HEK293 (cell line): ENCODE data around the gene GTF3C1.

ENCODE experiments used
- CTCF ChIP-seq: fragments of 450-650 bp; formaldehyde crosslinking; IDR thresholded peaks from 2 replicates; pipeline ENCODE4 v1.5.1; 2016; ENCODE audit warnings: missing biosample characterization, missing genetic modification characterization
- HOXA7 ChIP-seq: sonication (generic); formaldehyde crosslinking; IDR thresholded peaks from 2 replicates; pipeline ENCODE4 v1.8.1; 2022; ENCODE audit warnings: missing genetic modification reagents, borderline replicate concordance
- MEIS1 ChIP-seq: sonication (generic); formaldehyde crosslinking; IDR thresholded peaks from 2 replicates; pipeline ENCODE4 v1.8.1; 2022; ENCODE audit warnings: missing genetic modification reagents, mild to moderate bottlenecking, borderline replicate concordance
- ZBTB1 ChIP-seq: fragments of 450-650 bp; formaldehyde crosslinking; IDR thresholded peaks from 2 replicates; pipeline ENCODE4 v1.5.1; 2016; ENCODE audit warnings: missing biosample characterization, missing genetic modification characterization
- ZNF16 ChIP-seq: fragments of 450-650 bp; formaldehyde crosslinking; IDR thresholded peaks from 2 replicates; pipeline ENCODE4 v1.5.1; 2016; ENCODE audit warnings: low read depth, missing biosample characterization, missing genetic modification characterization
- TF ChIP-seq, protein P1 (sequence below): fragments of 450-650 bp; IDR thresholded peaks from 2 replicates; pipeline ENCODE4 v1.5.1; 2018; ENCODE audit warnings: missing biosample characterization, missing genetic modification characterization
- TF ChIP-seq, protein P2 (sequence below): fragments of 450-650 bp; formaldehyde crosslinking; IDR thresholded peaks from 2 replicates; pipeline ENCODE4 v1.5.1; 2016; ENCODE audit warnings: missing biosample characterization, missing genetic modification characterization
- TF ChIP-seq, protein P3 (sequence below): fragments of 450-650 bp; formaldehyde crosslinking; IDR thresholded peaks from 2 replicates; pipeline ENCODE4 v1.5.1; 2016; ENCODE audit warnings: missing biosample characterization, missing genetic modification characterization

GRCh38 chr16:27528294-27528693, 21.4 kb downstream of the GTF3C1 start:
- no peak for TF ChIP-seq CTCF (tag by site-specific recombination)
- TF ChIP-seq ZBTB1 (tag by site-specific recombination): no peak
- TF ChIP-seq ZNF16 (tag by site-specific recombination): no peak
- TF ChIP-seq, protein P1, sequence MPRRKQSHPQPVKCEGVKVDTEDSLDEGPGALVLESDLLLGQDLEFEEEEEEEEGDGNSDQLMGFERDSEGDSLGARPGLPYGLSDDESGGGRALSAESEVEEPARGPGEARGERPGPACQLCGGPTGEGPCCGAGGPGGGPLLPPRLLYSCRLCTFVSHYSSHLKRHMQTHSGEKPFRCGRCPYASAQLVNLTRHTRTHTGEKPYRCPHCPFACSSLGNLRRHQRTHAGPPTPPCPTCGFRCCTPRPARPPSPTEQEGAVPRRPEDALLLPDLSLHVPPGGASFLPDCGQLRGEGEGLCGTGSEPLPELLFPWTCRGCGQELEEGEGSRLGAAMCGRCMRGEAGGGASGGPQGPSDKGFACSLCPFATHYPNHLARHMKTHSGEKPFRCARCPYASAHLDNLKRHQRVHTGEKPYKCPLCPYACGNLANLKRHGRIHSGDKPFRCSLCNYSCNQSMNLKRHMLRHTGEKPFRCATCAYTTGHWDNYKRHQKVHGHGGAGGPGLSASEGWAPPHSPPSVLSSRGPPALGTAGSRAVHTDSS (tag by site-specific recombination): no peak
- TF ChIP-seq, protein P2, sequence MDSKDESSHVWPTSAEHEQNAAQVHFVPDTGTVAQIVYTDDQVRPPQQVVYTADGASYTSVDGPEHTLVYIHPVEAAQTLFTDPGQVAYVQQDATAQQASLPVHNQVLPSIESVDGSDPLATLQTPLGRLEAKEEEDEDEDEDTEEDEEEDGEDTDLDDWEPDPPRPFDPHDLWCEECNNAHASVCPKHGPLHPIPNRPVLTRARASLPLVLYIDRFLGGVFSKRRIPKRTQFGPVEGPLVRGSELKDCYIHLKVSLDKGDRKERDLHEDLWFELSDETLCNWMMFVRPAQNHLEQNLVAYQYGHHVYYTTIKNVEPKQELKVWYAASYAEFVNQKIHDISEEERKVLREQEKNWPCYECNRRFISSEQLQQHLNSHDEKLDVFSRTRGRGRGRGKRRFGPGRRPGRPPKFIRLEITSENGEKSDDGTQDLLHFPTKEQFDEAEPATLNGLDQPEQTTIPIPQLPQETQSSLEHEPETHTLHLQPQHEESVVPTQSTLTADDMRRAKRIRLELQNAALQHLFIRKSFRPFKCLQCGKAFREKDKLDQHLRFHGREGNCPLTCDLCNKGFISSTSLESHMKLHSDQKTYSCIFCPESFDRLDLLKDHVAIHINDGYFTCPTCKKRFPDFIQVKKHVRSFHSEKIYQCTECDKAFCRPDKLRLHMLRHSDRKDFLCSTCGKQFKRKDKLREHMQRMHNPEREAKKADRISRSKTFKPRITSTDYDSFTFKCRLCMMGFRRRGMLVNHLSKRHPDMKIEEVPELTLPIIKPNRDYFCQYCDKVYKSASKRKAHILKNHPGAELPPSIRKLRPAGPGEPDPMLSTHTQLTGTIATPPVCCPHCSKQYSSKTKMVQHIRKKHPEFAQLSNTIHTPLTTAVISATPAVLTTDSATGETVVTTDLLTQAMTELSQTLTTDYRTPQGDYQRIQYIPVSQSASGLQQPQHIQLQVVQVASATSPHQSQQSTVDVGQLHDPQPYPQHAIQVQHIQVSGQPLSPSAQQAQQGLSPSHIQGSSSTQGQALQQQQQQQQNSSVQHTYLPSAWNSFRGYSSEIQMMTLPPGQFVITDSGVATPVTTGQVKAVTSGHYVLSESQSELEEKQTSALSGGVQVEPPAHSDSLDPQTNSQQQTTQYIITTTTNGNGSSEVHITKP: no peak
- TF ChIP-seq, protein P3, sequence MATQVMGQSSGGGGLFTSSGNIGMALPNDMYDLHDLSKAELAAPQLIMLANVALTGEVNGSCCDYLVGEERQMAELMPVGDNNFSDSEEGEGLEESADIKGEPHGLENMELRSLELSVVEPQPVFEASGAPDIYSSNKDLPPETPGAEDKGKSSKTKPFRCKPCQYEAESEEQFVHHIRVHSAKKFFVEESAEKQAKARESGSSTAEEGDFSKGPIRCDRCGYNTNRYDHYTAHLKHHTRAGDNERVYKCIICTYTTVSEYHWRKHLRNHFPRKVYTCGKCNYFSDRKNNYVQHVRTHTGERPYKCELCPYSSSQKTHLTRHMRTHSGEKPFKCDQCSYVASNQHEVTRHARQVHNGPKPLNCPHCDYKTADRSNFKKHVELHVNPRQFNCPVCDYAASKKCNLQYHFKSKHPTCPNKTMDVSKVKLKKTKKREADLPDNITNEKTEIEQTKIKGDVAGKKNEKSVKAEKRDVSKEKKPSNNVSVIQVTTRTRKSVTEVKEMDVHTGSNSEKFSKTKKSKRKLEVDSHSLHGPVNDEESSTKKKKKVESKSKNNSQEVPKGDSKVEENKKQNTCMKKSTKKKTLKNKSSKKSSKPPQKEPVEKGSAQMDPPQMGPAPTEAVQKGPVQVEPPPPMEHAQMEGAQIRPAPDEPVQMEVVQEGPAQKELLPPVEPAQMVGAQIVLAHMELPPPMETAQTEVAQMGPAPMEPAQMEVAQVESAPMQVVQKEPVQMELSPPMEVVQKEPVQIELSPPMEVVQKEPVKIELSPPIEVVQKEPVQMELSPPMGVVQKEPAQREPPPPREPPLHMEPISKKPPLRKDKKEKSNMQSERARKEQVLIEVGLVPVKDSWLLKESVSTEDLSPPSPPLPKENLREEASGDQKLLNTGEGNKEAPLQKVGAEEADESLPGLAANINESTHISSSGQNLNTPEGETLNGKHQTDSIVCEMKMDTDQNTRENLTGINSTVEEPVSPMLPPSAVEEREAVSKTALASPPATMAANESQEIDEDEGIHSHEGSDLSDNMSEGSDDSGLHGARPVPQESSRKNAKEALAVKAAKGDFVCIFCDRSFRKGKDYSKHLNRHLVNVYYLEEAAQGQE (tag by site-specific recombination): no peak
- TF ChIP-seq MEIS1 (CRISPR knock-in tag): no peak
- TF ChIP-seq HOXA7 (CRISPR knock-in tag): no peak
